HUES64 (cell line): ENCODE measurements around the gene C14orf119.

Source experiments
- H3K27ac ChIP-seq: 2 replicates; pipeline ENCODE4 v1.7.0; 2013; ENCODE audit warnings: low read depth, low read length, inconsistent platforms
- H3K27me3 ChIP-seq: 2 replicates; pipeline ENCODE4 v1.6.1; 2013; ENCODE audit warnings: mild to moderate bottlenecking, low read length; ENCODE audit not compliant: insufficient read depth
- H3K36me3 ChIP-seq: 2 replicates; pipeline ENCODE4 v1.6.1; 2013; ENCODE audit warnings: mild to moderate bottlenecking, low read length; ENCODE audit not compliant: insufficient read depth
- H3K4me1 ChIP-seq: 2 replicates; pipeline ENCODE4 v1.6.1; 2013; ENCODE audit warnings: mild to moderate bottlenecking, low read length, moderate library complexity; ENCODE audit not compliant: insufficient read depth
- H3K4me3 ChIP-seq: 2 replicates; pipeline ENCODE4 v1.5.1; 2013; ENCODE audit warnings: mild to moderate bottlenecking, low read length, moderate library complexity
- H3K9ac ChIP-seq: 2 replicates; pipeline ENCODE4 v1.6.1; 2013; ENCODE audit warnings: mild to moderate bottlenecking, low read depth, low read length
- H3K9me3 ChIP-seq: 2 replicates; pipeline ENCODE4 v1.6.1; 2013; ENCODE audit warnings: low read depth, low read length; ENCODE audit not compliant: insufficient read depth
- WGBS: fragments of 150-250, 120-280 bp; methylation state at CpG from one replicate; pipeline ENCODE4 v1.1.7; 2013; ENCODE audit warnings: missing lambda C conversion rate; 5-methylcytosine and 5-hydroxymethylcytosine counted together

The C14orf119 gene

DNA sequence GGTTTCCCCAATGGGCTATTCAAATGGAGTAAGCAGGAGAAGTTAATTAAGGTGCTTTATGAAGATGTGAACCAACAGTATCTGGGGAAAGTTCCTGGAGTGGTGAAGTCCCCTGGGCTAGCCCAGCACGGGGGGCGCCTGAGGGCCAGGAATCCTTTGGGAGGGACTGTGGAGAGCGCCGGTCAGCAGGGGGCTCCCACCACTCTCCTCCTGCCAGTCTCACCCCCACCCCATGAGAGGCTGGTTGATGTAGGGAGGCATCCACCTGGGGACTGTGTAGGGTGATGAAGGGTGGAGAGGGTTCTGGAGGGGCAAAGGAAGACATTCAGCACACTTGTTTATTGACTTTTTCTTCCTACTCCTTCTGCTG lies 19.3 kb downstream of the C14orf119 start:
- Histone ChIP-seq H3K27ac (no peak overlapping the region), H3K36me3 (no peaks in the 10 kb centered on the region), H3K9ac (no peak overlapping the region), H3K9me3 (no peaks in the 10 kb centered on the region), H3K4me1 (peaks cover 21% of the 10 kb centered on the region), H3K4me3 (no peak overlapping the region), H3K27me3 (peaks cover 9% of the 10 kb centered on the region; the same call in 1 of the 2 replicates)
- whole genome bisulfite sequencing: 75% methylated on average over 4 of the region's 4 CpGs

DNA sequence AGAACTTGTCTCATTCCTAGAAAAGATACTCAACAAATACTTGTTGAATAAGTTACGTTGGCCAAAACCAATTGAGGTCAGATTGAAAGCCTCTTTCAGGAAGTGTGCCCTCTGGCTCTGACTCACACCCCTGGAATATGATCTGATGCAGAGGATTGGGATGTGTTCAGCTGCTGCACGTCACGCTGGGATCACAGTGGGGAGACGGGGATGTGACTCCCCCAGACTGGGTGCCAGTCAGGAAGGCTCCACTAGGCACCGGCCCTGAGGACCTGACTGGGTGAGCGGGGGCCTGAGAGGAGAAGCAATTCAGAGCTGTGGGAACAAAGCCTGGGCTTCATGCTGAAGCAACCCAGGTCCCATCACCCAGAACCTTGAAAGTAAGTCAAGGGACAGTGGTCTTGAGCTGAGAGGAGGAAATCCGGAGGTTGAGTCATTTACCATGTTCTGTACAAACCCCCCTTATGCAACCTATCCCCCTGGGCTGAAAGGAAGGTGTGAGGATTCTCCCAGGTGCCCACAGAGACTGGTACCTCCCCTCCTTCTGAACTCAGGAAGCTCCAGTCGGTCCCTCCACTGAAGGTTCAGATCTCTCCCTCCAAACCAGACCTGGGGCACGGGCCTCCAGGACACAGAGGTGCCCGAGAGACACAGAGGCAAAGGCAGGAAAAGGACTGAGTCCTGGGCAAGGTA lies 19.9 kb downstream of the C14orf119 start:
- Histone ChIP-seq H3K4me1 (peaks cover 26% of the 10 kb centered on the region), H3K27me3 (peaks cover 9% of the 10 kb centered on the region; the same call in 1 of the 2 replicates), H3K36me3 (no peaks in the 10 kb centered on the region), H3K27ac (no peak overlapping the region), H3K9me3 (no peaks in the 10 kb centered on the region), H3K9ac (no peak overlapping the region), H3K4me3 (no peak overlapping the region)
- WGBS: 94% methylated on average over 9 of the region's 10 CpGs

DNA sequence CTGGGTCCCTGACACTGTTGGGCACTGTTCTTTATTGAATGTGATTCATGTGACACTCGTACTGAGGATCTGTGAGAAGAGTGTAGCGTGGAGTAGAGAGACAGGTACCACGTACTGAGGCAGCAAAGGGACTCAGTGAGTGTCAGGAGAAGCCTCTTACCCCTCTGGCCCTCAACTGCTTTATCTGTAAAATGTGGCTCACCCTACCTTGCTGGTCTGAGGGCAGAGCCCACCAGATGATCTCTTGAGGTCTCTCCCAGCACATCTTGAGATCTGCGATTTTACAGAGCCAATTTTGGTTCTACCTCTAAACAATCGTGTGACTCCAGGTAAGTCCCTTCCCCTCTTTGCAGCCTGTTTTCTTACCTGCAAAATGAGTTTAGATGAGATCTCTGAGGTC lies 20.6 kb downstream of the C14orf119 start:
- 88% methylated on average over 5 of the region's 5 CpGs for WGBS
- H3K9ac ChIP-seq: no peak overlapping the region
- H3K4me1 ChIP-seq: peaks cover 29% of the 10 kb centered on the region
- H3K4me3 ChIP-seq: no peak overlapping the region
- no peak overlapping the region for H3K27ac ChIP-seq
- H3K9me3 ChIP-seq: no peaks in the 10 kb centered on the region
- H3K27me3 ChIP-seq: peaks cover 4% of the 10 kb centered on the region; the same call in 1 of the 2 replicates
- H3K36me3 ChIP-seq: no peaks in the 10 kb centered on the region

DNA sequence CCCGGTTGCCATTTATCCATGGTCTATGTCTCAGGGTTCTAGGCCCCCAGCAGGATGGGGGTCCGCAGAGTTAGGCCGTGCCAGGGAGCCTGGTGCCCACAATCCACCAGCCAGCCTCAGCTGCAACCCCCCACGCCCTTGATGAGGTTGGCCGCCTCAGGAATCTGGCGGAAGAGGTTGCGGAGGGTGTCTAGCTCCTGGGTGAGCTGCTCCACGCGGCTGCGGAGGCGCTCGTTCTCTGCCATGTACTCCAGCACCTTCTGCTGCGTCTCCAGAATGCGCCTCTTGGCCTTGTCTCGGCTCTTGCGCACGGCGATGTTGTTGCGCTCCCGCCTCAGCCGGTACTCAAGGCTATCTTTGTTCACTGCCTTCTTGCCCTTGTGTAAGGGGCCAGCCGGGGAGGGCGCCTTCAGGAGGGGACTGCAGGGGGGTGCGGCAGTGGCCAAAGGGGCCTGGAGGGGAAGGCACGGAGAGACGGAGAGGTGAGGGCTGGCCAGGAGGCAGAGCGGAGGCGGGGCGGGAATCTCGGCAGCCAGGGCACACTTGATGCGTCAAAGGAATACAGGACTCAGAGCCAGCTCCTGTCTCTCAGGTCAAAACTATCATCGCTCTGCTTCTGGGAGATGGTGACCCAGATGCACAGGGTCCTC lies 22.2 kb downstream of the C14orf119 start:
- no peak overlapping the region for H3K4me3 ChIP-seq
- no peak overlapping the region for H3K9ac ChIP-seq
- no peaks in the 10 kb centered on the region for H3K36me3 ChIP-seq
- H3K27ac ChIP-seq: no peak overlapping the region
- H3K4me1 ChIP-seq: peaks cover 34% of the 10 kb centered on the region
- WGBS: 92% methylated on average over 32 of the region's 32 CpGs
- no peaks in the 10 kb centered on the region for H3K9me3 ChIP-seq
- no peaks in the 10 kb centered on the region for H3K27me3 ChIP-seq

DNA sequence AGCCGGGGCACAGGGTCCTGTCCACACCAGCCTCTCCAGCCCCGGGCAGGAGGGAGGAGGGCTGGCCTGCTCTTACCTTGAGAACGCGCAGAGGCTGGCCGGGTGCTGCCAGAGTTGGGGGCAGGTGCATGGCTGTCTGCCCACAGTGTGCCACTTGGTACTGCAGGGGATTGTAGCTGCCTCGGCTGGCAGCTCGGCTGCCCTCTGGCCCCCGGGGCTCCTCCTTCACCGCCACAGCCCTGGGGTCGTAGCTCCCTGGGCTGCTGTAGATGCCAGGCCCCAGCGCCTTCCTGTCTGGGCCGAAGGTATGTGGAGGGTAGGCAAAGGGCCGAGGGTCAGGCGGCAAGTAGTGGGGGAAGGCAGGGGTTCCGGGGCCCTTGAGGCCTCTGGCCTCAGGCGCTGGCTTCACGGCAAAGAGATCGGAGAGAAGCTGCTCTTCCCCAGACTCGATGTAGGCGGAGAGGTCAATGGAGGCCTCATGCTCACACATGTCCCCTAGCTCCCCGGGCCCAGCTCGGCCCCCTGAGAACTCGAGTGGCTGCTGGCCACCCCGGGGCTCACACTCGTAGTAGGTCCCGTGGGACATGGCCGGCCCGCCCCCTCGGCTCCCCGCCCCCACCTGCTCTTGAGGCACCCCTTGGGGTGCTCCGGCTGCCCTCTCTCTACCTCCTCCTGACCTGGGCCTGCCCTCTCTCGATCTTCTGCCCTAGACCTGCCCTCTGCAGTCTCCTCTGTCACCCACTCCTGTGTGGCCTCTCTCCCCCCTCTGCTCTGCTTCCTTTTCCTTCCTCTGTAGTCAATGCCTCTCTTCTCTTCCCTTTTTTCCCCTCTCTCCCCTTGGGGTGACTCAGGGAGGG lies 23.4 kb downstream of the C14orf119 start, which contains the start of gene CEBPE:
Gene CEBPE (minus strand): TSS at position 750 of the 857 bp plus-strand sequence. CDS start 164 bp downstream, at position 586.
- no peaks in the 10 kb centered on the region for H3K27me3 ChIP-seq
- H3K36me3 ChIP-seq: no peaks in the 10 kb centered on the region
- H3K9me3 ChIP-seq: no peaks in the 10 kb centered on the region
- no peak within 1 kb of the TSS for H3K27ac ChIP-seq
- H3K9ac ChIP-seq: no peak within 1 kb of the TSS
- 90% methylated on average over 32 of the region's 32 CpGs for WGBS
- H3K4me1 ChIP-seq: peaks cover 27% of the 10 kb centered on the region
- H3K4me3 ChIP-seq: no peak within 1 kb of the TSS

DNA sequence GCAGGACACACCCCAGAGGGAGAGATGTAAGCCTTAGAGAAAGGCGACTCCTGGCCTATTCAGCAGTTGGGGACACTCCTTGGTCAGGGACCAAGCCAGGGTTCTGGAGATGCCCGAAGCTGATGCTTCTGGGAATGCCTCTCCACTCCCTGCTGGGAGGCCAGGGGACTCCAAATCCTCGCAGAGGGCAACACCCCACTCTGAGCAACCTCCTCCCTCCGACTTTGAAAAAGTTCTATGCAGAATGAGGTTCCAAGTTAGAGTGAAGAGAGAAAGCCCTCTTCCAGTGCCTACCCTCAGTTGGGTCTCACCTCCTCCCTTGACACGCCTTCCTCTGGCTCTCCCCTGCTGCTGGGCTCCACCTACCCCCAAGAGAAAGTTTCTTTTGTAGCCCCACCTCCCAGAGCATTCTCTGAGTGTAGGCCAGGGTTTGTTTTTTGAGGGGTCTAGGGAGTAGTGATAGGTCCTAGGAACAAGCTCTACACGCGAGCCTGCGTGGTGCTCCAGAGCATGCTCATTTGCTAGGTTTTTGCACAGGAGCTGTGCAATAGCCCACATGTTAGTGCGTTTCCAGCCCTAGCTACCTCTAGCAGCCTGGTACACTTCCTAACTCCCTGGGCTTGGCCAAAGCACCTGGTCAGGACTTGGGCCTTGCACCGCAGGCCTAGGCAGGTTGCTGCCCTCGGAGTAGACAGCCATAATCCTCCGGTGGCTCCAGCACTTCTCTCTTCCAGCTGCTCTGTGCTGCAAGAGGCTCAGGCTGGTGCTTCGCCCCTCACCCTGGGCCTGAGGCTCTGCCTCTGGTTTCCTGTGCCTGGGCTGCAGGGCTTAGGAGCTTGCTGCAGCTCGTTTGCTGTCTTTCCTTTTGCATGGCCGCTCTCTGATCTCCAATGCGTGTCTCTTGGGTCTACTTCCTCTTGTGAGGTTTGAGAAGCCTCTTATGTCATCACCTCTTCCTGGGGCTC lies 24.3 kb downstream of the C14orf119 start:
- no peak overlapping the region for H3K4me3 ChIP-seq
- 69% methylated on average over 16 of the region's 16 CpGs for WGBS
- H3K27me3 ChIP-seq: no peaks in the 10 kb centered on the region
- H3K36me3 ChIP-seq: no peaks in the 10 kb centered on the region
- peaks cover 21% of the 10 kb centered on the region for H3K4me1 ChIP-seq
- H3K27ac ChIP-seq: no peak overlapping the region
- H3K9me3 ChIP-seq: no peaks in the 10 kb centered on the region
- no peak overlapping the region for H3K9ac ChIP-seq

DNA sequence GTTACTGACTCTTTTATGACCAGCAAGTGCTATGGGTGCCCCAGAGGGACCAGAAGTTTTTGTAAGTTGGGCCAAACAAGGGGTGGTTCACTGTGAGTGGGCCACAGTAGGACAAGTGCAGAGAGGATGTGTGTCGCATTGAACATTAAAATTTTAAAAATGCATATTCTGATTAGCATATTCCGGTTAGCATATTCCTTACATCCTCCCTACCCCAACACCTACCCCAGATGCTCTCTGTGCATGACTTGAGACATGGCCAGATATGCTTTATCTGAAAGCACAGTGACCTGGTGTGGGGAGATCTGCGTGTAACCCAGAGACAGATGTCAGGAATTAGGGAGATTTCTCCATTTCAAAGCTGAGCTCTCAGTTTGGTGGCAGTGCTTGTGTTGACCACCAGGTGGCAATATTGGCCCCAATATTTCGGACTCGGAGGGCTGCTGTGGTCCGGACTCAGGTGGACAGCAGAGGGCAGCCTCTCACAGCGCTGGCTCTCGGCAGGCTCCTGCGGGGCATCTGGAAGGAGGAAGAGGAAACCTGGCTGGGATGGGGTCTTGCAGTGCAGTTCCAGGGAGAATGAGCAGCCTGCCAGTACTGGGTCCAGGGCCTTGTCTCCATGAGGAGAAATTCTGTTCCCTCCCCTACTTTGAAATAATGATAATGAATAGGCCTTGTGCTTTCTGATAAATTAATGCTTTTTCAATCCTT lies 25.4 kb downstream of the C14orf119 start:
- Histone ChIP-seq H3K9ac (no peak overlapping the region), H3K9me3 (no peaks in the 10 kb centered on the region), H3K27ac (no peak overlapping the region), H3K36me3 (no peaks in the 10 kb centered on the region), H3K4me1 (peaks cover 26% of the 10 kb centered on the region), H3K27me3 (no peaks in the 10 kb centered on the region), H3K4me3 (no peak overlapping the region)
- whole genome bisulfite sequencing: 22% methylated on average over 9 of the region's 9 CpGs

DNA sequence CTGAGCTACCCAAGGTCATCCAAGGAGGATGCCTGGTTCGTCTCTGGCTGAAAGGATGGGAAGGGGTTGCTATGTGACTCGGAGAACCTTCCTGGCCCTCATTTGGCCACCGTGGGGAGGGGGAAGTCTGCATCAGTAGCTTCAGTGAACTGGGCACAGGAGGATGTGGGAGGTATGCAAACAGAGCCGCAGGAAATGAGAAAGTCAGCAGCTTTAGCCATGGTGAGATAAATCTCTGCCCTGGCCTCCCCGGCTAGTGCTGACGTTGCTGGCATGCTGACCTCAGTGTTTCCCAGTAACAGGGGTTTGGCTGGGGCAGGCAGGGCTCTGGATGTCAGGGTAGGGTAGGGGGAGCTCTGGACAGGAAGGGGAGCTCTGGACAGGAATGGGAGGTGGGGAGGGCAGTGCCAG lies 26.1 kb downstream of the C14orf119 start:
- peaks cover 30% of the 10 kb centered on the region for H3K4me1 ChIP-seq
- H3K27me3 ChIP-seq: no peaks in the 10 kb centered on the region
- 51% methylated on average over 6 of the region's 6 CpGs for WGBS
- H3K9me3 ChIP-seq: no peaks in the 10 kb centered on the region
- no peak overlapping the region for H3K27ac ChIP-seq
- H3K36me3 ChIP-seq: no peaks in the 10 kb centered on the region
- no peak overlapping the region for H3K4me3 ChIP-seq
- no peak overlapping the region for H3K9ac ChIP-seq

DNA sequence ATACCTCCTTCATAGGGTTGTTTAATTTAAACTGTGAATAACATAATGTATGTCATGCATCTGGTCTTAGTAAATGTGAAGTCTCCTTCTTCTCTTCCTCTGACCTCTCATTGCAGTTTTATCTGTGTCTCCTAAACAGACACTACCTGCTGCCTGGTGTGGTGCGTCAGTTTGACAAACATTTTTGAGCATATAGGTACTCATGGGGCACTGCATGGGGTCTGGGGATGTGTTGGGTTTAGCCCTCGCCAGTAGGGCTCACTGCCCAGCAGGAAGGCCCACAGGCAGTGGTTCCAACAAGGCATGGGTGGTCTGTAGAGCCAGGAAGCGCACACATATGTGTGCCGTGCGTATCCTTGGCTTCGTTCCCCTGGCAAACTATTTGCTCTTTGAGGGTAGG lies 26.8 kb downstream of the C14orf119 start:
- no peak overlapping the region for H3K4me3 ChIP-seq
- H3K27ac ChIP-seq: no peak overlapping the region
- H3K27me3 ChIP-seq: no peaks in the 10 kb centered on the region
- no peaks in the 10 kb centered on the region for H3K9me3 ChIP-seq
- no peak overlapping the region for H3K9ac ChIP-seq
- peaks cover 5% of the 10 kb centered on the region; the same call in 1 of the 2 replicates for H3K36me3 ChIP-seq
- peaks cover 30% of the 10 kb centered on the region for H3K4me1 ChIP-seq
- WGBS: 89% methylated on average over 6 of the region's 6 CpGs

DNA sequence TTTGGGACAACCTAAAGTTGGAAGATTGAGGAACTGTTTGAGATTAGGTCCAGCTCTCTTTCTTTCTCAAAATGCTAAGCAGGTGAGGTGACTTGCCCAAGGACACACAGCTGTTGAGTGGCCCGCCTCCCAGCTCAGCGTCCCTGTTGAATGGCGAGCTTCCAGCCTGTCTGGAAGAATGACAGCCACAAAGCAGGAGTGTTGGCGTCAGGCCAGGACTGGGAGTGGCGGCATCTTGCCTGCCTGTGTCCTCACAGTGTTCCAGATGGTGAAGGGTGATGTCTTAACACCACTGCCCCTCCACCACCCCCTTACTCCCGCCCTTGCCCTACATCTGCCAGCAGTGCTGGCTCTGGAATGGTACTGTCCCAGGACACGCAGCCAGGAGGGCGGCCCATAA lies 28.1 kb downstream of the C14orf119 start:
- peaks cover 30% of the 10 kb centered on the region for H3K4me1 ChIP-seq
- H3K9me3 ChIP-seq: no peaks in the 10 kb centered on the region
- no peak overlapping the region for H3K9ac ChIP-seq
- no peak overlapping the region for H3K27ac ChIP-seq
- 91% methylated on average over 8 of the region's 8 CpGs for WGBS
- H3K27me3 ChIP-seq: no peaks in the 10 kb centered on the region
- H3K4me3 ChIP-seq: no peak overlapping the region
- H3K36me3 ChIP-seq: peaks cover 11% of the 10 kb centered on the region; the same call in 1 of the 2 replicates
